Rectal smooth muscle tissue (tissue), 1 donor: ENCODE data around the gene EZH1.
"Not testable (repeated sequence)": the region's sequence is repeated elsewhere in the genome, so short reads cannot be mapped to it uniquely, and the experiment has no call there.

ENCODE experiments used
- H3K27ac ChIP-seq: one replicate; pipeline ENCODE4 v1.7.0; 2013; ENCODE audit warnings: low read depth, low read length, inconsistent platforms
- H3K27me3 ChIP-seq: one replicate; pipeline ENCODE4 v1.7.0; 2013; ENCODE audit warnings: low read length; ENCODE audit not compliant: control insufficient read depth, insufficient read depth
- H3K36me3 ChIP-seq: one replicate; pipeline ENCODE4 v1.7.0; 2013; ENCODE audit warnings: low read length; ENCODE audit not compliant: control insufficient read depth, insufficient read depth
- H3K4me1 ChIP-seq: one replicate; pipeline ENCODE4 v1.7.0; 2013; ENCODE audit warnings: low read length; ENCODE audit not compliant: control insufficient read depth, insufficient read depth
- H3K4me3 ChIP-seq: one replicate; pipeline ENCODE4 v1.7.0; 2013; ENCODE audit warnings: low read length
- H3K9ac ChIP-seq: one replicate; pipeline ENCODE4 v1.7.0; 2013; ENCODE audit warnings: low read length

The EZH1 gene

DNA sequence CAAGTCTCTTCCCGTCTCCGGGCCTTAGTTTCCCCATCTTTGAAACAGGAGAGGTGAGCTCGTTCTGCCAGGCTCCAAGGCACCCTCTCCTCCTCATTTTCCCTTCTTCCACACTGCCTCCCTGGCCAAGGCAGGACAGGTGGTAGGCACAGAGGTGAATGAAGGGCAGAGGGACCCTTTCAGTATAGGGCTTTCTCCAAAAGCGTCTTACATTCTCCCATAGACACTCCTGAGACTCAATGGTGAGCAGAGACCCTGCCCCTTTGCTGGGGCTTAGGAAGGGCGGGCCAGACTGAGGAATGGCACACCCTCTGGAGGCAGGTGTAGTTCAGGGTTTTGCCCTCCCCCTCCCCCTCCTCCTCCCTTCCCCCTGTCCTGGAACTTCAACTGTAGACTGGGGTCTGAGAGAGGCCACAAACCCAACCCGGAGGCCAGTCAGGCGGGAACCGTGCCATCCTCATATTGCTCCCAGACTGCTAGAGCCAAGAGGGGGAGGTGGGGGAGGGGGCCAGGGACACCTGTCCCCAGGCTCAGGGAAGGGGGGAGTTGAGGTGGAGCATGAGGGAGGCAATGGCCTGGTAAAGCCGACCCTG, 70.0 kb downstream of the EZH1 start:
- H3K36me3 ChIP-seq, result peaks cover 16% of the 10 kb centered on the region
- H3K4me1 ChIP-seq, result peaks cover 18% of the 10 kb centered on the region
- peak overlapping the region; percentile 77 for H3K27ac ChIP-seq
- peak overlapping the region; percentile 98 for H3K4me3 ChIP-seq
- H3K27me3 ChIP-seq, result no peaks in the 10 kb centered on the region
- no peak overlapping the region for H3K9ac ChIP-seq

DNA sequence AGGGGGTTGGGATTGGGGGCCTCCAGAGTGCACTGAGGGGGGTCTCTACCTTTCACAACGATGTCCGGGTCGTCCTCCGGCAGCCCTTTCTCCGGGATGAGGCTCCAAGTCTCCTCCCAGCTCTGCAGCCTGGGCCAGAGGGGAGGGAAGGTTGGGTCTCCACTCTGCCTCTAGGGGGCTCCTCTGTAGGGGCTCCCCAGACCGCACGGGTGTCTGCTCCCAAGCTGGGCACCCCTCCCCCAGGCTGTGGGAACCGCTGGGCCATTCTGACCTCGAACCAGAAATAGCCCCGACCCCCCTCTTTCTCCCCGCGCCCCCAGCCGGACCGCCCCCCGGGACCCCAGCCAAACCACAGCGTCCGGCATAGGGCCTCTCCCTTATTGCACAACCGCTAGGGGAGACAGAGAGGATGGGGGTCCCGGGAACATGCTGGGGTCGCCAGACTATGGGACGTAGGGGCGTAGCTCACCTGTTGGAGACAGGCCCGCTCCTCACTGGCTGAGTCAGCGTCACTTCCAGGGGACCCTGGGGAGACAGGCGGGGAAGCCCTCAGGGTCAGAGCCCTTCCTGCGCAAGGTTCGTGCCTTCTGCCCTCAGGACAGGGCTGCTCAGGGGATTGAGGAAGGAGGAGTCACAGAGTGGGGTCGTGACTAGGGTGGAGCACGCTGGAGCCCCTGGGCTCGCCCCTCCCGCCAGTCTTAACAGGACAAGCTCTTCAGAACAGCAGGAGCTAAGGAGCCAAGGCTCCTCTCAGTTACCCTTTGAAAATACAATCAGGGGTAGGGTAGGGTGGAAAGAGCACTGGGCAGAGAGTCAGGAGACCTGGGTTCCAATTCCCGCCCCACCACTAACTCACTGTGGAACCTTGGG, 70.7 kb downstream of the EZH1 start:
- H3K27me3 ChIP-seq, result no peaks in the 10 kb centered on the region
- H3K36me3 ChIP-seq, result peaks cover 19% of the 10 kb centered on the region
- peaks cover 15% of the 10 kb centered on the region for H3K4me1 ChIP-seq
- peak overlapping the region; percentile 50 for H3K4me3 ChIP-seq
- peak overlapping the region; percentile 38 for H3K27ac ChIP-seq
- H3K9ac ChIP-seq, result no peak overlapping the region

DNA sequence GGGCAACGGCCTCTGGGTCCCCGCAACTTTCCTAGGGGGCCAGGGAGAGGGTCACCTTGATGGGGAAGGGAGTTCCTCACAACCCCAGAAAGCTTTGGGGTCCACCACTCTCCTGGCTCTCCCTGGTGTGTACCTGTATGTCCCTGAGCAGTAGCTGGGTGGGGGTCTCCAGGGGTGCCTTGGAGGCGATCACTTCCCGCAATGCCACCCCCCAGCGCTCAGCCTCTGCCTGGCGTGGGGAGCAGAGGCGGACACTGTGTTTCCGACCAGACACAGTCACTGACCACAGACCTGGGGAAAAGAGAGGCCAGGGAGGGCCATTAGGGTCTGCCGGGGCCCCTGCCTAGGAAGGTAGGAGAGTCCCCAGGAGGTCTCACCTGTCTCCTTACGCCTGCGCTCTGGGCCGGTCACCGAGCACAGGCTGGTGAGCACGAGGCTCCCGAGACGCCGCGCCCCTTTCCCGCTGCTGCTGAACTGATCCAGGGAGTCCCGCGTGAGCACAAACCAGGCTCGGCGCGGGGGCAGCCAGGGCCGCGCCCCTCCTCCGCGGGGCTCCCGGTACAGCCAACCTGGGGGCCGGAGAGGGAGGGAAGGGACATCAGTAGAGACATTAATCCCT, 71.5 kb downstream of the EZH1 start:
- Histone ChIP-seq H3K36me3 (peaks cover 22% of the 10 kb centered on the region), H3K4me3 (peak overlapping the region; percentile 33), H3K9ac (no peak overlapping the region), H3K4me1 (peaks cover 12% of the 10 kb centered on the region), H3K27me3 (no peaks in the 10 kb centered on the region), H3K27ac (no peak overlapping the region)

DNA sequence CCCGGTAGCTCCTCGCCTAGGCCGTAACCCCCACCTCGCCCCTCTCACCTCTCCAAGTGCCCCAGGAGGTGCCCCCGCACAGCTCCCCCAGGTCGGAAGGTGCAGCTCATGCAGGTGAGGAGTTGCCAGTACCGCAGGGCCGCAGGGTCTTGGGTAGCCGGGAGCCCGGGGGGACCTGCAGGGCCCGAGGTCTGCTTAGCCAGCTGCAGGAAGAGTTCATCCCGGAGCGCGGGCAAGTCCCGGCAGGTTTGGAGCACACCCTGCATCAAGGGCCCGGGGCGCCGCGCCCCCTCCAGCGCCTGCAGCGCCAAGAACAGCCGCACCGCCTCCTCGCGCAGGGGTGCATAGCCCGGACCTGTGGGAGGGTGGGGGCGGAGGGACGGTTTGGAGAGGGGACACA, 72.8 kb downstream of the EZH1 start:
- no peak overlapping the region for H3K4me3 ChIP-seq
- H3K36me3 ChIP-seq, result peaks cover 22% of the 10 kb centered on the region
- H3K27me3 ChIP-seq, result no peaks in the 10 kb centered on the region
- H3K27ac ChIP-seq, result no peak overlapping the region
- H3K4me1 ChIP-seq, result peaks cover 20% of the 10 kb centered on the region
- no peak overlapping the region for H3K9ac ChIP-seq

DNA sequence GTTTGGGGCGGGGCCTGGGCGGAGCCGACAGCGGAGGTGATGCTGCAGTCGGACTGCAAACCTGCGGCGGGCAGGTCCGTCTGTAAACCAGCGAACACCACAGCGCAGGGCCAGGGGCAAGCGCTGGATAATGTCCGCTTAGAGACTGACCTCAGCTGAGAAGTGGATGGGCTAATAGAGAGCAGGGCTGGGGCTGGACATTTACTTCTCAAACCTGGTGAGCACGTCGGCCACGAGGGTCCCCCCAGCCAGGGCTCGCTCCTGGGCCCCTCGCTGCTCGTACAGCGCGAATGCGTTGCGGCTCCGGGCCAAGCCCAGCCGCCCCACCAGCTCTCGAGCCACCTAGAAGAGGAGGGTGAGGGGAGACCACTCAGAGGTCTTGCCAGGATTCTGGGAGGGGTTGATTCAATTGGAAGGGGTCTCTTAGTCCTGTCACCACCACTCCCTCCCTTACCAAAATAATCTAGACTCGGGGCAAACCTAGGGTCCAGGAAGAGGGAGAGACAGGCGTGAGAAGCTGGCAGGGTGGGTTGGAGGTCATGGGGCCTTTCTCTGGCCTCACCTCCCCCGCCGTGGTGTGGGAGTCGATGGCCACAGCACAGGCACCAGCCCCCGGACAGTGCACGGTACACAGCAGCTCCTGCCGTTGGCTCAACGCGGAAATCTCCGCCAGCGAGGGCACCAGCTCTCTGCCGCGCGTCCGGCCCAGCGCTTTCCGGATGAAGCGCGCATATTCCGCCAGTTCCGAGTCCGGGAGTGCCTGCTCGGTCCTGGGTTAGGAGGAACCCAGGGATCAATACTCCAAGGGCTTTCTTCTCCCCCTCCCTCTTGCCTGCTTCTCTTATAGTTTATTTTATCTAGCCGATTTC, 73.8 kb downstream of the EZH1 start:
- Histone ChIP-seq H3K4me3 (no peak overlapping the region), H3K27me3 (no peaks in the 10 kb centered on the region), H3K36me3 (peaks cover 25% of the 10 kb centered on the region), H3K27ac (no peak overlapping the region), H3K9ac (no peak overlapping the region), H3K4me1 (peaks cover 20% of the 10 kb centered on the region)

DNA sequence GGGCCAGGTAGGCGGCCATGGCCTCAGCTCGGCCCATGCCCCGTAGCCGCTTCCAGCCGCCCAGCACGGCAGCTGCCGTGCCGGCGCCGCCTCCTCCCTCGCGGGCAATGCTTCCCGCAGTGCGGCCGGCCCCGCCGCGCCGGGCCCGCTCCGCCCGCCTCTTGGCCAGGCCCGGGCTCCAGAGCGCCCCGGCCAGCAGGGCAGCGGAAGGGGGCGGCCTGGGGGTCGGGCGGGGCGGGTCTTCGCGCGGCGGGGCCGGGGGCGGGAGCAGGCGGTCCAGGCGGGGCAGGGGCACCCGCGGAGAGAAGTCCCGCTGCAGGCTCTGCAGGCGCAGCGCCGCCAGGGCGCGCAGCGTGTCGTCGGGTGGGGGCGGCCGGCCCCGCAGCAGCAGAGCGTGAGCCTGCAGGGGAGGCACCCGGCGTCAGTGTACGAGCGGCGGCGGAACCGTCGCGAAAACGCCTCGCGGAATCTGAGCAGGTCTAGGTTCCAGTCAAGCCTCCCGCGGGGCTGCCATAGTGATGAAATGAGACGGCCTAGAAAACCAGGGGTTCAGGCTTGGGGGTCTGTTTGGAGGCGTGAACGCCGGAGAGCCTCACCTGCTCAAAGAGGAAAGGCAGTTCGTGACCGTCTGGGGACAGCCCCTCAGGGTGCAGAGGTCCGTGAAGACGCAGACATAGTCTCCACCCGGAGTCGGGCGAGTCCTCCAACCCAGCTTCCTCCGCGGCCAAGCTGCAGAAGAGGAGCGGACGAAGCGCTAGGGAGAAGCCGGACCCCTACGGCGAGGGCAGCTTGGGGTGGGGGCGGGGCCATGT, 74.7 kb downstream of the EZH1 start:
- Histone ChIP-seq H3K27ac (no peak overlapping the region), H3K36me3 (peaks cover 29% of the 10 kb centered on the region)

DNA sequence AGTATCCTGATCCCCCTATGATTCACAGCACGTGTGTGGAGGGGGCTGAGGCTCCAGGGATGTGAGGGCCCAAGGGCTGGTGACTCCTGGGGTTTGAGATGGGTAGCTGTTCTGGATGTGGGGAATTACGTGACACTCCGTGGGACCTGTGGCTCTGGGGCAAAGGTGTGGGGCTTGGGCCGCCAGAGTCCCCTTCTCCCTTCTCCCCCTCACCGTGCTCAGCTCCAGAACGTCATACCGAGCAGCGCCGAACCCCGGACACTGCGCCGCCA, 75.2 kb downstream of the EZH1 start:
- Histone ChIP-seq H3K27ac (peak overlapping the region; percentile 18), H3K4me3 (no peak overlapping the region), H3K4me1 (peaks cover 18% of the 10 kb centered on the region), H3K27me3 (no peaks in the 10 kb centered on the region), H3K9ac (no peak overlapping the region), H3K36me3 (peaks cover 29% of the 10 kb centered on the region)

More for the DNA sequence above, 74.7 kb downstream of the EZH1 start:
- H3K27me3 ChIP-seq, result no peaks in the 10 kb centered on the region
- no peak overlapping the region for H3K4me3 ChIP-seq
- peaks cover 20% of the 10 kb centered on the region for H3K4me1 ChIP-seq
- H3K9ac ChIP-seq, result no peak overlapping the region

DNA sequence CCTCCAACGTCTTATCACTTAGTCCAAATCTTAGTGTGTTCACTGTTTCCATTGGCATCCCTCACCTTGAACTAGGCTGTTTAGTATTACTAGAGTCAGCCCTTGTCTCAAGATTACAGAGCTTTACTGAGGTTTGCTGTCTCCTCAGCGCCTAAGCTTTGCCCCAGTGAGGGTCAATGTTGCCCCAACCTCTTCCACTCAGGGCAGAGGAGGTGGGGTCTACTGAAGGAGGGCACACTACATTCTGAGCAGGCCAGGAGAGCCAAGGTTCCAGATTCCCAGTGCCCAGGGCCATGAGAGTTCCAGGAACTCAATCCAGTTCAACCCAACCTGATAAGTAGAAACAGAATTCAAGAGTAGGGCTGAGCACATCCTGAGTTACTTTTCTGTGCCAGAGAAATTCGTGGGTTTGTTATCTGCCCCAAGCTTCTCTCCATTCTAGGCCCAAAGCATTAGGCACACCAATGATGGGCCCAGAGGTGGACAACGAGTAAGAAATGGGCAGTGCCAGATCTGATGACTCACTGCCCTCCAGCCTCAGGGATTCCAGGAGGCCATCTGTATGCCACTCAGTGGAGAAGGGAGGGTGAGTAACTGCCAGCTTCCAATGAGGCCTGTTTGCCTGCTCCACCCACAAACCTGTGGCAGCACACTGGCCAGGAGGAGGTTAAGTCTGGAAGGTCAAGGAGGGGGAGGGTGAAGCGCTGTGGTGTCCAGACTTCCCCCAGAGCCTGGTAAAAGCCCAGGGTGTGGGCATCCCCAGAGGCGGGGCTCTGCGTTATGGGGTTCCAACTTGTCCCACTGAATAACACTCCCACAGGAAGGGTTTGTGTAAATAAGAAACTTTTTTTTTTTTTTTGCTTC, 77.5 kb downstream of the EZH1 start:
- Histone ChIP-seq H3K36me3 (peaks cover 23% of the 10 kb centered on the region), H3K4me3 (no peak overlapping the region), H3K4me1 (peaks cover 11% of the 10 kb centered on the region), H3K9ac (no peak overlapping the region), H3K27me3 (no peaks in the 10 kb centered on the region), H3K27ac (peak overlapping the region; percentile 77)

DNA sequence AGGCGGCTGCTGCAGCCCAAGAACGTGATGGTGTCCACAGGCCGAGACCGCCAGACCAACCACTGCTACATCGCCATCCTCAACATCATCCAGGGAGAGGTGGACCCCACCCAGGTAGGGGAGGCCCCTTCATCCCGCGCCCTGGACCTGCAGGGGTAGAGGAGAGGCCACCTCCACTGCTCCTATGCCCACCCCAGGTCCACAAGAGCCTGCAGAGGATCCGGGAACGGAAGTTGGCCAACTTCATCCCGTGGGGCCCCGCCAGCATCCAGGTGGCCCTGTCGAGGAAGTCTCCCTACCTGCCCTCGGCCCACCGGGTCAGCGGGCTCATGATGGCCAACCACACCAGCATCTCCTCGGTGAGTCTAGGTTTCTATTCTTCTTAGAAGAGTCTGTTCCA, 78.7 kb downstream of the EZH1 start:
- not testable (repeated sequence) for H3K27ac ChIP-seq, H3K27me3 ChIP-seq, H3K9ac ChIP-seq, H3K4me3 ChIP-seq
- Histone ChIP-seq H3K36me3 (peaks cover 18% of the 10 kb centered on the region), H3K4me1 (peaks cover 11% of the 10 kb centered on the region)

DNA sequence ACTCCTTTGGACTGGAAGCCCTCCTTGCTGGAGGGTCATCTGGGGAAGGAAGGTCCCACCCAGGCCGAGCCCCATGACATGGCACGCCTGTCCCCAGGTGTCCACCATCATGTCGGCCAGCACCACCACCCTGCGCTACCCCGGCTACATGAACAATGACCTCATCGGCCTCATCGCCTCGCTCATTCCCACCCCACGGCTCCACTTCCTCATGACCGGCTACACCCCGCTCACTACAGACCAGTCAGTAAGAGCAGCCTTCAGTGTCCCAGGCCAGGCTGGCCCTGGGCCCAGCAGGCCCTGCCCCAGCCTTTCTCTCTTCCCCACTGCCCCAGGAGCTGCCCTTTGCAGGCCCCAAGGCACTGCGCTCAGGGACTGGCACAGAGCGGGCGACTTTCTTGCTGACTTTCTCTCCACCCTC, 79.2 kb downstream of the EZH1 start:
- Histone ChIP-seq H3K4me3 (no peak overlapping the region), H3K36me3 (peaks cover 12% of the 10 kb centered on the region), H3K27me3 (no peaks in the 10 kb centered on the region), H3K9ac (no peak overlapping the region), H3K27ac (no peak overlapping the region), H3K4me1 (peaks cover 11% of the 10 kb centered on the region)

DNA sequence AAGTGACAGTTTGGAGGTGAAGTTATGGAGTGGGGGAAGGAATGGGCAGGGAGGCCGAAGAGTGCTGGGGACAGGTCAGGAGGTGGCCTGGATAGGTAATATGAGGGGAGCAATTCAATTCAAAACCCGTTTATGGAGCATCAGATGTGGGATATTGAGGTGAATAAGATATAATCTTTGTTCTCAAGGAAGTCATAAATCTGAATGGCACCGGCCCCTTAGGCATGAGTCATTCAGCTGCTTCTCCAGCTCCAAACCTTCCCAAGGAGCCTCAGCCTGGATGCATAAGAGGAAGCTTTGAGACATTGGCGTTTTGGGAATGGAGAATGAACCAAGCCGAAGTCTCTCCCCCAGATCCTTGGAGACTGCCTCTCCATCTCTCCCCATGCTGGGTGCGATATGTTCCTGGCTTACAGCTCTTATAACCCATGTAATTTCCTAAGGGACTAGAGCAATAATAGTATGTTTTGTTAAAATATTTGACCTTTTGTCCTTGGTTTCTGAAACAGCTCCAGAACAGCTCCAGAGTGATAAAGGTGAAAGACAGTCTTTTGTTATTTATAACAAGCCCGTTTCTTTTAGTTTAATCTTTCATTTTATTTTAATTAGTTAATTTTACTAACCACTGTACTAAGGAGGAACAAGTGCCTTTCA, 84.0 kb downstream of the EZH1 start:
- Histone ChIP-seq H3K27ac (no peak overlapping the region), H3K4me1 (peaks cover 5% of the 10 kb centered on the region), H3K9ac (no peak overlapping the region), H3K36me3 (peaks cover 4% of the 10 kb centered on the region), H3K27me3 (no peaks in the 10 kb centered on the region), H3K4me3 (no peak overlapping the region)
